NB4 (cell line): Measurements from ENCODE around the gene BMPR1A.

Source experiments
- CTCF ChIP-seq: IDR thresholded peaks from one replicate; pipeline ENCODE4 v1.5.1; 2012; ENCODE audit warnings: low read depth, low read length
- MAX ChIP-seq: IDR thresholded peaks from 2 replicates; pipeline ENCODE4 v1.6.1; 2011; ENCODE audit warnings: low read depth, low read length
- MYC ChIP-seq: IDR thresholded peaks from 2 replicates; pipeline ENCODE4 v1.6.1; 2011; ENCODE audit warnings: low read depth, low read length
- POLR2A ChIP-seq: IDR thresholded peaks from 2 replicates; pipeline ENCODE4 v1.6.1; 2011; ENCODE audit warnings: mild to moderate bottlenecking; ENCODE audit not compliant: insufficient read length; ENCODE audit errors: extremely low read depth

- TF ChIP-seq CTCF (no peak), MAX (no peak), POLR2A (no peak), MYC (no peak)
Measured at GRCh38 chr10:86936661-86937501, 180.5 kb downstream of the BMPR1A start.
